SH-SY5Y (cell line): ENCODE results near the gene RBM15.

Experiments
- GATA2 ChIP-seq: IDR thresholded peaks from 2 replicates; pipeline ENCODE4 v1.6.1; 2011; ENCODE audit warnings: mild to moderate bottlenecking, low read depth, low read length
- GATA3 ChIP-seq: IDR thresholded peaks from 2 replicates; pipeline ENCODE4 v1.6.1; 2011; ENCODE audit warnings: low read depth, mild to moderate bottlenecking, low read length, moderate library complexity

- no peak for TF ChIP-seq GATA2
- TF ChIP-seq GATA3, result no peak
Measured at GRCh38 chr1:110380672-110381283, 41.6 kb downstream of the RBM15 start.
